Umbilical cord (tissue), 2 donors: ENCODE results near the gene C2CD3. TPM values are rescaled to one million over a fixed set of nuclear protein-coding genes. Genes with fewer than 3 reads are reported as not detected.

Source experiments
- DNase-seq: peaks from one replicate; pipeline ENCODE4 v3.0.0-alpha.2; 2015; ENCODE audit warnings: low spot score
- total RNA-seq: library from RNA; depleted of rRNA; stranded (reverse); fragments of >200 nt; gene quantifications from one replicate; pipeline ENCODE4 v1.2.3, GENCODE V29; 2014; ENCODE audit warnings: low replicate concordance; ENCODE audit not compliant: insufficient read depth

The C2CD3 gene
- total RNA-seq, 1 donor from 2014 or later, result 19.7 TPM

- DNase-seq, result no peak
These were observed 189.6 kb downstream of the C2CD3 start for GRCh38 chr11:73981051-73981805.

GRCh38 chr11:73980001-73980961 lies 190.5 kb downstream of the C2CD3 start:
- no peak for DNase-seq

GRCh38 chr11:73978576-73979086 lies 192.2 kb downstream of the C2CD3 start:
- no peak for DNase-seq

- DNase-seq, result no peak
These were observed 192.8 kb downstream of the C2CD3 start for GRCh38 chr11:73977856-73978519.

- DNase-seq, result no peak
These were observed 194.2 kb downstream of the C2CD3 start for GRCh38 chr11:73976451-73977151.

- no peak for DNase-seq
These were observed 195.4 kb downstream of the C2CD3 start for GRCh38 chr11:73975479-73975757.

- no peak for DNase-seq
These were observed 196.0 kb downstream of the C2CD3 start for GRCh38 chr11:73974604-73975478.

- no peak for DNase-seq
These were observed 198.0 kb downstream of the C2CD3 start for GRCh38 chr11:73972620-73973449.

GRCh38 chr11:73972187-73972586 lies 198.6 kb downstream of the C2CD3 start:
- no peak for DNase-seq

GRCh38 chr11:73971175-73971719 lies 199.6 kb downstream of the C2CD3 start:
- no peak for DNase-seq

GRCh38 chr11:73969991-73970800 lies 200.6 kb downstream of the C2CD3 start:
- no peak for DNase-seq

GRCh38 chr11:73969091-73969490 lies 201.7 kb downstream of the C2CD3 start:
- no peak for DNase-seq

GRCh38 chr11:73968356-73968966 lies 202.3 kb downstream of the C2CD3 start:
- no peak for DNase-seq

- DNase-seq, result no peak
These were observed 205.1 kb downstream of the C2CD3 start for GRCh38 chr11:73965764-73966121.

GRCh38 chr11:73965076-73965763 lies 205.6 kb downstream of the C2CD3 start:
- DNase-seq, result no peak

GRCh38 chr11:73963861-73964260 lies 206.9 kb downstream of the C2CD3 start:
- no peak for DNase-seq
